IMR-90 (cell line): ENCODE results near the gene KLRB1.

Experiments used
- POLR2A ChIP-seq: IDR thresholded peaks from 2 replicates; pipeline ENCODE4 v1.6.1; 2012; ENCODE audit warnings: mild to moderate bottlenecking, low read depth, low read length
- TF ChIP-seq, protein P1 (sequence below): conservative IDR thresholded peaks from 2 replicates; pipeline ENCODE4 v1.5.1; 2012; ENCODE audit warnings: mild to moderate bottlenecking, low read depth, low read length, improper control_type of control experiment

DNA sequence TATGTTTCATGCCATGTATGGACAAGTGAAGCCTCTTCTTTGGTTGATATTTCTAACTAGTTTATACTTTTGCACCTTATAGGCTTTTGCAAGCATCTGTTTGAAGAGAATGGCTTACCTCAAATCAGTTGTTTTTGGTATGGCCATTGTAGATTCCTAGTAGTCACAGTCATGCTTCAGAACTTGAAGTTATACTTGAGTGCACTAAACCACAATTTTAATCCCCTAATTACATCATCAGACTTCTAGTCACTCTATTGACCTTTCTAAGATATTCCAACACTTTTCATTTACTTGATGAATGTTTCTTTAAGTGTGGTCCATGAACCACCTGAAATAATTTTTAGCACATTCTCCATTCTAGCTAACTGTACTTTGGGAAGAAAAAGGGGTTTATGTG, 18.6 kb upstream of the KLRB1 start:
- no peak for TF ChIP-seq POLR2A
- TF ChIP-seq, protein P1, sequence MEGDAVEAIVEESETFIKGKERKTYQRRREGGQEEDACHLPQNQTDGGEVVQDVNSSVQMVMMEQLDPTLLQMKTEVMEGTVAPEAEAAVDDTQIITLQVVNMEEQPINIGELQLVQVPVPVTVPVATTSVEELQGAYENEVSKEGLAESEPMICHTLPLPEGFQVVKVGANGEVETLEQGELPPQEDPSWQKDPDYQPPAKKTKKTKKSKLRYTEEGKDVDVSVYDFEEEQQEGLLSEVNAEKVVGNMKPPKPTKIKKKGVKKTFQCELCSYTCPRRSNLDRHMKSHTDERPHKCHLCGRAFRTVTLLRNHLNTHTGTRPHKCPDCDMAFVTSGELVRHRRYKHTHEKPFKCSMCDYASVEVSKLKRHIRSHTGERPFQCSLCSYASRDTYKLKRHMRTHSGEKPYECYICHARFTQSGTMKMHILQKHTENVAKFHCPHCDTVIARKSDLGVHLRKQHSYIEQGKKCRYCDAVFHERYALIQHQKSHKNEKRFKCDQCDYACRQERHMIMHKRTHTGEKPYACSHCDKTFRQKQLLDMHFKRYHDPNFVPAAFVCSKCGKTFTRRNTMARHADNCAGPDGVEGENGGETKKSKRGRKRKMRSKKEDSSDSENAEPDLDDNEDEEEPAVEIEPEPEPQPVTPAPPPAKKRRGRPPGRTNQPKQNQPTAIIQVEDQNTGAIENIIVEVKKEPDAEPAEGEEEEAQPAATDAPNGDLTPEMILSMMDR = no peak
